Measurements from ENCODE around the gene ARF3.

GRCh38 chr12:48930475-48930874 is 26.8 kb downstream of the ARF3 start:
- TF ChIP-seq ESRRA (CRISPR knock-in tag; IDR thresholded peaks at IDR 0.05; ENCODE audit: borderline replicate concordance), result no peak
- TF ChIP-seq HMGXB4 (CRISPR knock-in tag; IDR thresholded peaks at IDR 0.05), result no peak
- TF ChIP-seq ATF6 (CRISPR knock-in tag; IDR thresholded peaks at IDR 0.05), result no peak
- TF ChIP-seq, protein P1, sequence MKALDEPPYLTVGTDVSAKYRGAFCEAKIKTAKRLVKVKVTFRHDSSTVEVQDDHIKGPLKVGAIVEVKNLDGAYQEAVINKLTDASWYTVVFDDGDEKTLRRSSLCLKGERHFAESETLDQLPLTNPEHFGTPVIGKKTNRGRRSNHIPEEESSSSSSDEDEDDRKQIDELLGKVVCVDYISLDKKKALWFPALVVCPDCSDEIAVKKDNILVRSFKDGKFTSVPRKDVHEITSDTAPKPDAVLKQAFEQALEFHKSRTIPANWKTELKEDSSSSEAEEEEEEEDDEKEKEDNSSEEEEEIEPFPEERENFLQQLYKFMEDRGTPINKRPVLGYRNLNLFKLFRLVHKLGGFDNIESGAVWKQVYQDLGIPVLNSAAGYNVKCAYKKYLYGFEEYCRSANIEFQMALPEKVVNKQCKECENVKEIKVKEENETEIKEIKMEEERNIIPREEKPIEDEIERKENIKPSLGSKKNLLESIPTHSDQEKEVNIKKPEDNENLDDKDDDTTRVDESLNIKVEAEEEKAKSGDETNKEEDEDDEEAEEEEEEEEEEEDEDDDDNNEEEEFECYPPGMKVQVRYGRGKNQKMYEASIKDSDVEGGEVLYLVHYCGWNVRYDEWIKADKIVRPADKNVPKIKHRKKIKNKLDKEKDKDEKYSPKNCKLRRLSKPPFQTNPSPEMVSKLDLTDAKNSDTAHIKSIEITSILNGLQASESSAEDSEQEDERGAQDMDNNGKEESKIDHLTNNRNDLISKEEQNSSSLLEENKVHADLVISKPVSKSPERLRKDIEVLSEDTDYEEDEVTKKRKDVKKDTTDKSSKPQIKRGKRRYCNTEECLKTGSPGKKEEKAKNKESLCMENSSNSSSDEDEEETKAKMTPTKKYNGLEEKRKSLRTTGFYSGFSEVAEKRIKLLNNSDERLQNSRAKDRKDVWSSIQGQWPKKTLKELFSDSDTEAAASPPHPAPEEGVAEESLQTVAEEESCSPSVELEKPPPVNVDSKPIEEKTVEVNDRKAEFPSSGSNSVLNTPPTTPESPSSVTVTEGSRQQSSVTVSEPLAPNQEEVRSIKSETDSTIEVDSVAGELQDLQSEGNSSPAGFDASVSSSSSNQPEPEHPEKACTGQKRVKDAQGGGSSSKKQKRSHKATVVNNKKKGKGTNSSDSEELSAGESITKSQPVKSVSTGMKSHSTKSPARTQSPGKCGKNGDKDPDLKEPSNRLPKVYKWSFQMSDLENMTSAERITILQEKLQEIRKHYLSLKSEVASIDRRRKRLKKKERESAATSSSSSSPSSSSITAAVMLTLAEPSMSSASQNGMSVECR (CRISPR knock-in tag; IDR thresholded peaks at IDR 0.05; ENCODE audit: borderline replicate concordance), result no peak
- no peak for TF ChIP-seq CREB1 (CRISPR knock-in tag; IDR thresholded peaks at IDR 0.05)
- TF ChIP-seq, protein P2, sequence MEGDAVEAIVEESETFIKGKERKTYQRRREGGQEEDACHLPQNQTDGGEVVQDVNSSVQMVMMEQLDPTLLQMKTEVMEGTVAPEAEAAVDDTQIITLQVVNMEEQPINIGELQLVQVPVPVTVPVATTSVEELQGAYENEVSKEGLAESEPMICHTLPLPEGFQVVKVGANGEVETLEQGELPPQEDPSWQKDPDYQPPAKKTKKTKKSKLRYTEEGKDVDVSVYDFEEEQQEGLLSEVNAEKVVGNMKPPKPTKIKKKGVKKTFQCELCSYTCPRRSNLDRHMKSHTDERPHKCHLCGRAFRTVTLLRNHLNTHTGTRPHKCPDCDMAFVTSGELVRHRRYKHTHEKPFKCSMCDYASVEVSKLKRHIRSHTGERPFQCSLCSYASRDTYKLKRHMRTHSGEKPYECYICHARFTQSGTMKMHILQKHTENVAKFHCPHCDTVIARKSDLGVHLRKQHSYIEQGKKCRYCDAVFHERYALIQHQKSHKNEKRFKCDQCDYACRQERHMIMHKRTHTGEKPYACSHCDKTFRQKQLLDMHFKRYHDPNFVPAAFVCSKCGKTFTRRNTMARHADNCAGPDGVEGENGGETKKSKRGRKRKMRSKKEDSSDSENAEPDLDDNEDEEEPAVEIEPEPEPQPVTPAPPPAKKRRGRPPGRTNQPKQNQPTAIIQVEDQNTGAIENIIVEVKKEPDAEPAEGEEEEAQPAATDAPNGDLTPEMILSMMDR (IDR thresholded peaks at IDR 0.05), result no peak
- no peak for TF ChIP-seq ZNF425 (CRISPR knock-in tag; conservative IDR thresholded peaks at IDR 0.05)
- TF ChIP-seq, protein P3, sequence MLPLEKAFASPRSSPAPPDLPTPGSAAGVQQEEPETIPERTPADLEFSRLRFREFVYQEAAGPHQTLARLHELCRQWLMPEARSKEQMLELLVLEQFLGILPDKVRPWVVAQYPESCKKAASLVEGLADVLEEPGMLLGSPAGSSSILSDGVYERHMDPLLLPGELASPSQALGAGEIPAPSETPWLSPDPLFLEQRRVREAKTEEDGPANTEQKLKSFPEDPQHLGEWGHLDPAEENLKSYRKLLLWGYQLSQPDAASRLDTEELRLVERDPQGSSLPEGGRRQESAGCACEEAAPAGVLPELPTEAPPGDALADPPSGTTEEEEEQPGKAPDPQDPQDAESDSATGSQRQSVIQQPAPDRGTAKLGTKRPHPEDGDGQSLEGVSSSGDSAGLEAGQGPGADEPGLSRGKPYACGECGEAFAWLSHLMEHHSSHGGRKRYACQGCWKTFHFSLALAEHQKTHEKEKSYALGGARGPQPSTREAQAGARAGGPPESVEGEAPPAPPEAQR (CRISPR knock-in tag; IDR thresholded peaks at IDR 0.05), result no peak
- no peak for TF ChIP-seq PRRX2 (CRISPR knock-in tag; IDR thresholded peaks at IDR 0.05)
- no peak for TF ChIP-seq MYBL2 (CRISPR knock-in tag; IDR thresholded peaks at IDR 0.05)
- TF ChIP-seq FOXK1 (CRISPR knock-in tag; IDR thresholded peaks at IDR 0.05), result no peak
- no peak for TF ChIP-seq ZNF416 (CRISPR knock-in tag; IDR thresholded peaks at IDR 0.05)
- TF ChIP-seq, protein P4, sequence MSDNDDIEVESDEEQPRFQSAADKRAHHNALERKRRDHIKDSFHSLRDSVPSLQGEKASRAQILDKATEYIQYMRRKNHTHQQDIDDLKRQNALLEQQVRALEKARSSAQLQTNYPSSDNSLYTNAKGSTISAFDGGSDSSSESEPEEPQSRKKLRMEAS (CRISPR knock-in tag; IDR thresholded peaks at IDR 0.05), result no peak

All from WTC11 (cell line).